ENCODE results near the gene COL12A1. TPM values are rescaled to one million over a fixed set of nuclear protein-coding genes. Genes with fewer than 3 reads are reported as not detected.

Gene COL12A1
- total RNA-seq, 1 experiment from 2014 or later = 10.4 TPM

DNA sequence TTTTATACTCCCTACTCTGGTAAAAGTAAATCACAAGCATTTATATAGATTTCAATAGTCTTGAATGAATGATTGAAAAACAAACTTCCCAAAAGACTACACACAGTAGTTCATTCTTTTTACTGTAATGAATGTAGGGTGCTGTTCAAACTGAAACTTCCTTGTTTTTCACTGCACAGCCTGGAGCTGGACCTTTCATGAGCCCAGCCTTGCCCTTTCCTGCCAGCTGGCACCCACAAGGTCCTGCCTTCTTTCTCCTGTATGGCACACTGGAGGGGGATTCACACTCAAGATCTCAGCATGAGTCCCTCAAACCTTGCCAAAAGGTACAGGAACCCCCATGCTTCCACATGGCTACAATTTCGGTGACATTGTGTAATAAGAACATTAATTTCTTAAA lies 50.9 kb downstream of the COL12A1 start:
- in situ Hi-C loops (cut with HindIII; ENCODE audit: low pct_unique_long_range_greater_than_20kb, low sequenced_read_pairs) (no loop called here), intact Hi-C loops (cut with micrococcal nuclease; ENCODE audit: unreplicated experiment) (no loop called here)
- no peak for TF ChIP-seq POLR2AphosphoS5 (IDR thresholded peaks at IDR 0.05; ENCODE audit: low read depth, low read length)
- TF ChIP-seq, protein P1, sequence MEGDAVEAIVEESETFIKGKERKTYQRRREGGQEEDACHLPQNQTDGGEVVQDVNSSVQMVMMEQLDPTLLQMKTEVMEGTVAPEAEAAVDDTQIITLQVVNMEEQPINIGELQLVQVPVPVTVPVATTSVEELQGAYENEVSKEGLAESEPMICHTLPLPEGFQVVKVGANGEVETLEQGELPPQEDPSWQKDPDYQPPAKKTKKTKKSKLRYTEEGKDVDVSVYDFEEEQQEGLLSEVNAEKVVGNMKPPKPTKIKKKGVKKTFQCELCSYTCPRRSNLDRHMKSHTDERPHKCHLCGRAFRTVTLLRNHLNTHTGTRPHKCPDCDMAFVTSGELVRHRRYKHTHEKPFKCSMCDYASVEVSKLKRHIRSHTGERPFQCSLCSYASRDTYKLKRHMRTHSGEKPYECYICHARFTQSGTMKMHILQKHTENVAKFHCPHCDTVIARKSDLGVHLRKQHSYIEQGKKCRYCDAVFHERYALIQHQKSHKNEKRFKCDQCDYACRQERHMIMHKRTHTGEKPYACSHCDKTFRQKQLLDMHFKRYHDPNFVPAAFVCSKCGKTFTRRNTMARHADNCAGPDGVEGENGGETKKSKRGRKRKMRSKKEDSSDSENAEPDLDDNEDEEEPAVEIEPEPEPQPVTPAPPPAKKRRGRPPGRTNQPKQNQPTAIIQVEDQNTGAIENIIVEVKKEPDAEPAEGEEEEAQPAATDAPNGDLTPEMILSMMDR (IDR thresholded peaks at IDR 0.05) = no peak
- TF ChIP-seq TCF7L2 (IDR thresholded peaks at IDR 0.05; ENCODE audit: low read depth, low read length) = no peak
- TF ChIP-seq, protein P2, sequence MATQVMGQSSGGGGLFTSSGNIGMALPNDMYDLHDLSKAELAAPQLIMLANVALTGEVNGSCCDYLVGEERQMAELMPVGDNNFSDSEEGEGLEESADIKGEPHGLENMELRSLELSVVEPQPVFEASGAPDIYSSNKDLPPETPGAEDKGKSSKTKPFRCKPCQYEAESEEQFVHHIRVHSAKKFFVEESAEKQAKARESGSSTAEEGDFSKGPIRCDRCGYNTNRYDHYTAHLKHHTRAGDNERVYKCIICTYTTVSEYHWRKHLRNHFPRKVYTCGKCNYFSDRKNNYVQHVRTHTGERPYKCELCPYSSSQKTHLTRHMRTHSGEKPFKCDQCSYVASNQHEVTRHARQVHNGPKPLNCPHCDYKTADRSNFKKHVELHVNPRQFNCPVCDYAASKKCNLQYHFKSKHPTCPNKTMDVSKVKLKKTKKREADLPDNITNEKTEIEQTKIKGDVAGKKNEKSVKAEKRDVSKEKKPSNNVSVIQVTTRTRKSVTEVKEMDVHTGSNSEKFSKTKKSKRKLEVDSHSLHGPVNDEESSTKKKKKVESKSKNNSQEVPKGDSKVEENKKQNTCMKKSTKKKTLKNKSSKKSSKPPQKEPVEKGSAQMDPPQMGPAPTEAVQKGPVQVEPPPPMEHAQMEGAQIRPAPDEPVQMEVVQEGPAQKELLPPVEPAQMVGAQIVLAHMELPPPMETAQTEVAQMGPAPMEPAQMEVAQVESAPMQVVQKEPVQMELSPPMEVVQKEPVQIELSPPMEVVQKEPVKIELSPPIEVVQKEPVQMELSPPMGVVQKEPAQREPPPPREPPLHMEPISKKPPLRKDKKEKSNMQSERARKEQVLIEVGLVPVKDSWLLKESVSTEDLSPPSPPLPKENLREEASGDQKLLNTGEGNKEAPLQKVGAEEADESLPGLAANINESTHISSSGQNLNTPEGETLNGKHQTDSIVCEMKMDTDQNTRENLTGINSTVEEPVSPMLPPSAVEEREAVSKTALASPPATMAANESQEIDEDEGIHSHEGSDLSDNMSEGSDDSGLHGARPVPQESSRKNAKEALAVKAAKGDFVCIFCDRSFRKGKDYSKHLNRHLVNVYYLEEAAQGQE (IDR thresholded peaks at IDR 0.05; ENCODE audit: insufficient read depth in 1 of 2, low read depth in 2 of 2, low read length in 1 of 2) = no peak
- no peak for TF ChIP-seq SIN3A (IDR thresholded peaks at IDR 0.05; ENCODE audit: borderline replicate concordance, insufficient read depth, low read depth, low read length)
- H3K4me1 ChIP-seq (ENCODE audit: control insufficient read depth, insufficient read depth, low read length) = no peaks in the 10 kb centered on the region
- CTCF ChIA-PET = interaction anchor here (0.6 kb wide), 1 partner anchor 78 kb away, joined by 8 read pairs; no protein-coding TSS in a partner anchor
- H3K9me3 ChIP-seq (ENCODE audit: control insufficient read depth, insufficient read depth, low read depth, low read length) = no peaks in the 10 kb centered on the region
- no peak overlapping the region for H3K27ac ChIP-seq (ENCODE audit: low read length)
- POLR2A ChIA-PET = no interaction called here
- ATAC-seq (no peak), DNase-seq (ENCODE audit: low read depth, low spot score) (no peak)
- no peaks in the 10 kb centered on the region for H3K27me3 ChIP-seq (ENCODE audit: control insufficient read depth, insufficient read depth, low read length)
- H3K4me3 ChIP-seq (ENCODE audit: low read depth in 2 of 2, low read length in 2 of 2) = no peak overlapping the region
- no peaks in the 10 kb centered on the region for H3K36me3 ChIP-seq (ENCODE audit: control insufficient read depth, insufficient read depth, low read length)
- BruUV-seq (replicated peaks) = no TSS peak

DNA sequence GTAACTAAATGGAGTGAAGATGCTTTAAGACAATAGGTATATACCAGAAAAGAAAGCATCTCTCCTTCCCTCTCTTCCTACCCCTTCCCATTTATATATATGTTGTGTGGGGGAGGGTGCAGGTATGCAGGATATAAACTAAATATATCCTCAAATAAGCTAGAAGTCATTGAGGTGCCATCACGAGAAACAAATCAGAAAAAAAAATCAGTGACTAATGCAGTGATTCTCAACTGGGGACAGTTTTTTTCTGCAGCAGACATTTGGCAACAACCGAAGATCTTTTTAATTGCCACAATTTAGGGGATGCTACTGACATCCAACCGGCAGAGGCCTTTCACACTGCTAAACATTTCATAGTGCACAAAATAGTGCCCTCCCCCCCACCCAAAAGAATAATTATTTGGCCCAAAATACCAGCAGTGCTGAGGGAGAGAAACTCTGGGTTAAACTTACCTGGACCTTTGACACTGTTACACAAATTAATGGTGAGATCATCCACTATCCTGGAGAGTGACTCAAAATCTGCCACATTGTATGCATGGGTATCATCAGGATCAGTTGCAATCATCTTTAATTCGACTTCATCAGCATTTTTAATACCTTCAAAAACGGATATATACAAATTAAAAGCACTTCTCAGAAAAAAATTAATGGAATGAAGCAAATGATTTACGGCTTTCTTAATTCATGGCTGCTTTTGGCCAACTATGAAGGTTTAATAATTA lies 55.0 kb downstream of the COL12A1 start:
- POLR2A ChIA-PET = no interaction called here
- BruUV-seq (replicated peaks) = no TSS peak
- intact Hi-C loops (cut with micrococcal nuclease; ENCODE audit: unreplicated experiment) = no loop called here
- no peaks in the 10 kb centered on the region for H3K9me3 ChIP-seq (ENCODE audit: control insufficient read depth, insufficient read depth, low read depth, low read length)
- no peak overlapping the region for H3K4me3 ChIP-seq (ENCODE audit: low read depth in 2 of 2, low read length in 2 of 2)
- ATAC-seq (no peak), DNase-seq (ENCODE audit: low read depth, low spot score) (no peak)
- TF ChIP-seq POLR2AphosphoS5 (IDR thresholded peaks at IDR 0.05; ENCODE audit: low read depth, low read length) (no peak), SIN3A (IDR thresholded peaks at IDR 0.05; ENCODE audit: borderline replicate concordance, insufficient read depth, low read depth, low read length) (no peak), TCF7L2 (IDR thresholded peaks at IDR 0.05; ENCODE audit: low read depth, low read length) (no peak)
- TF ChIP-seq, protein P2 (IDR thresholded peaks at IDR 0.05; ENCODE audit: insufficient read depth in 1 of 2, low read depth in 2 of 2, low read length in 1 of 2) = no peak
- TF ChIP-seq, protein P1 (IDR thresholded peaks at IDR 0.05) = no peak
- no peak overlapping the region for H3K27ac ChIP-seq (ENCODE audit: low read length)
- no peaks in the 10 kb centered on the region for H3K27me3 ChIP-seq (ENCODE audit: control insufficient read depth, insufficient read depth, low read length)
- CTCF ChIA-PET = no interaction called here
- H3K36me3 ChIP-seq (ENCODE audit: control insufficient read depth, insufficient read depth, low read length) = no peaks in the 10 kb centered on the region
- in situ Hi-C loops (cut with HindIII; ENCODE audit: low pct_unique_long_range_greater_than_20kb, low sequenced_read_pairs) = no loop called here
- H3K4me1 ChIP-seq (ENCODE audit: control insufficient read depth, insufficient read depth, low read length) = no peaks in the 10 kb centered on the region

Data from Panc1 (cell line).